ENCODE data around the gene MRI1. TPM values are rescaled to one million over a fixed set of nuclear protein-coding genes. Genes with fewer than 3 reads are reported as not detected.

The MRI1 gene
- total and polyA plus RNA-seq, 2 donors (not counting 3 experiments of a cell fraction or from before 2014, with no cell fraction given) = 56.2 to 63.2 TPM

DNA sequence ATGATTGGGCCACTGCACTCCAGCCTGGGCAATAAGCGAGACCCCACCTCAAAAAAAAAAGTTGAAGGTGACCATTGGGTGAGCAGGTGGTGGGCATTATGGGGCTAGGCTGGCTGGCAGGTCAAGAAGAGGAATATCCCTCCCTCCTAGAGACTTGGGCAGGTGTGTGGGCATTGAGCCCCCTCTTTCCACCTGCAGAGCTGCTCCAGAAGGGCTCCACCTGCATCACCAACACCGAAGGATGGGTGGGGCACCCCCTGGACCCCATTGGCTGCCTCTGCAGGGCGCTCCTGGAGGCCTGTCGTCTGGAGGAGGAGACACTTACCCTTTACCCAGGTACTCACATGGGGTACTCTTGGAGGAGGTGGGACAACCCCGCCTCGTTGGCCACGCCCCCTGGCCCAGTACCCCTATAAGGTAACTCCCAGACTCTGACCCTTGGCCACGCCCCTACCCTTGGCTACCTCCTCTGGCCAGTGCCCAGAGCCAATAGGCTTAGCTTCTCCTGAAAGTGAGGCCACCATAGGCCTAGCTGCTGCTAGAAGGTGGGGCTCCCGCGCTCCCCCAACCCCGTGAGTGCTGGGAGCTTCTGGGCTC lies 52.8 kb downstream of the MRI1 start:
- intact Hi-C loops (cut with micrococcal nuclease) (no loop called here), dilution Hi-C loops (cut with MboI; ENCODE audit: extremely low pct_ligation_motif_present, low sequenced_read_pairs) (no loop called here)
- Histone ChIP-seq H3K36me3 (ENCODE audit: control insufficient read depth in 2 of 2, extremely low read depth in 1 of 2, insufficient read depth in 2 of 2, low read length in 2 of 2) (peaks cover 4 to 33% of the 10 kb centered on the region in 2 experiments), H3K4me3 (replicated peaks in 1 of 3; ENCODE audit: insufficient read depth in 1 of 3, low read depth in 1 of 3, low read length in 3 of 3) (no peak overlapping the region), H3K9me3 (replicated peaks; ENCODE audit: control insufficient read depth, insufficient read depth, low read length) (no peaks in the 10 kb centered on the region), H3K27ac (ENCODE audit: insufficient read depth, low read depth, low read length) (no peak overlapping the region), H3K4me2 (ENCODE audit: insufficient read depth, low read length) (no peak overlapping the region), H4K20me1 (replicated peaks; ENCODE audit: control insufficient read depth, extremely low read depth, insufficient read depth, low read length) (no peaks in the 10 kb centered on the region), H2AFZ (ENCODE audit: low read depth, low read length) (no peak overlapping the region), H3K27me3 (ENCODE audit: control insufficient read depth in 2 of 2, insufficient read depth in 2 of 2, low read length in 2 of 2) (no peaks in the 10 kb centered on the region), H3K9ac (replicated peaks; ENCODE audit: extremely low read depth, insufficient read depth, low read length) (no peak overlapping the region), H3K79me2 (ENCODE audit: control insufficient read depth, insufficient read depth, low read length) (no peaks in the 10 kb centered on the region), H3K4me1 (ENCODE audit: control insufficient read depth, extremely low read depth, insufficient read depth, low read length) (no peaks in the 10 kb centered on the region), H3K9me1 (replicated peaks; ENCODE audit: control insufficient read depth, extremely low read depth, insufficient read depth, low read length) (no peaks in the 10 kb centered on the region)
- TF ChIP-seq FOS (IDR thresholded peaks at IDR 0.05; ENCODE audit: borderline replicate concordance, insufficient read depth, low read length) = no peak
- no peak for TF ChIP-seq EZH2 (IDR thresholded peaks at IDR 0.05; ENCODE audit: borderline replicate concordance, low read depth, low read length, severe bottlenecking)
- TF ChIP-seq, protein P1, sequence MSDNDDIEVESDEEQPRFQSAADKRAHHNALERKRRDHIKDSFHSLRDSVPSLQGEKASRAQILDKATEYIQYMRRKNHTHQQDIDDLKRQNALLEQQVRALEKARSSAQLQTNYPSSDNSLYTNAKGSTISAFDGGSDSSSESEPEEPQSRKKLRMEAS (IDR thresholded peaks at IDR 0.05; ENCODE audit: insufficient read depth, insufficient read length) = no peak
- TF ChIP-seq GATA2 (IDR thresholded peaks at IDR 0.05; ENCODE audit: insufficient read depth, insufficient read length, low read depth, low read length) = no peak
- no peak for TF ChIP-seq JUN (IDR thresholded peaks at IDR 0.05; ENCODE audit: borderline replicate concordance, insufficient read depth, insufficient read length, low read depth)
- no peak for TF ChIP-seq POLR2AphosphoS5 (IDR thresholded peaks at IDR 0.05; ENCODE audit: insufficient read depth, low read depth, low read length)
- CTCF ChIA-PET = interaction anchor here (2.0 kb wide), 1 partner anchor 29 kb away, joined by 5 read pairs; no protein-coding TSS in a partner anchor
- BruUV-seq (replicated peaks) = no TSS peak
- POLR2A ChIA-PET = no interaction called here
- no peak for DNase-seq (ENCODE audit: low read depth, low spot score)
- no peak for FAIRE-seq

Measured in endothelial cell of umbilical vein (primary cell).